Nephron (organoid): ENCODE data around the gene ASPDH.

Source experiments
- H3K27ac Mint-ChIP-seq, 3 experiments: 2 replicates each; pipeline ENCODE4 v1.8.0; 2020; ENCODE audit warnings: mixed read lengths in 3 of 3, mild to moderate bottlenecking in 2 of 3, moderate library complexity in 1 of 3
- H3K27me3 Mint-ChIP-seq: 2 replicates; pipeline ENCODE4 v1.8.0; 2021; ENCODE audit warnings: low read depth, mild to moderate bottlenecking, moderate library complexity, mixed read lengths
- H3K36me3 Mint-ChIP-seq: 2 replicates; pipeline ENCODE4 v1.8.0; 2020; ENCODE audit warnings: low read depth, mixed read lengths
- H3K4me1 Mint-ChIP-seq: 2 replicates; pipeline ENCODE4 v1.8.0; 2020; ENCODE audit warnings: mixed read lengths
- H3K4me3 Mint-ChIP-seq, 3 experiments: 2 replicates each; pipeline ENCODE4 v1.8.0; 2020; ENCODE audit warnings: mild to moderate bottlenecking in 3 of 3, mixed read lengths in 3 of 3, moderate library complexity in 2 of 3
- H3K9me3 Mint-ChIP-seq: 2 replicates; pipeline ENCODE4 v1.8.0; 2020; ENCODE audit warnings: mixed read lengths
- CTCF ChIP-seq, 3 experiments: fragments of 200-600 bp; sonication (generic); IDR thresholded peaks; one replicate each; pipeline ENCODE4 v1.5.0; 2021; ENCODE audit warnings: antibody characterized with exemption in 3 of 3; ENCODE audit not compliant: unreplicated experiment in 3 of 3

ASPDH gene

GRCh38 chr19:50486823-50487515 lies 26.7 kb downstream of the ASPDH start:
- Mint-ChIP-seq H3K4me3 (peak overlapping the region; percentile 6 to 48 (median 18)), H3K36me3 (peaks cover 39% of the 10 kb centered on the region), H3K9me3 (peaks cover 5% of the 10 kb centered on the region), H3K27ac (peak overlapping the region in 1 of 3 experiments; percentile 16), H3K4me1 (peaks cover 34% of the 10 kb centered on the region), H3K27me3 (peaks cover 43% of the 10 kb centered on the region)
- peak; percentile 22 to 50 (median 48) for TF ChIP-seq CTCF (IDR thresholded peaks at IDR 0.05; ENCODE audit: unreplicated experiment in 3 of 3)

GRCh38 chr19:50485284-50485955 lies 28.3 kb downstream of the ASPDH start:
- peaks cover 19% of the 10 kb centered on the region for H3K4me1 Mint-ChIP-seq
- peaks cover 1% of the 10 kb centered on the region for H3K9me3 Mint-ChIP-seq
- no peak overlapping the region for H3K27ac Mint-ChIP-seq
- H3K4me3 Mint-ChIP-seq: no peak overlapping the region
- H3K27me3 Mint-ChIP-seq: peaks cover 31% of the 10 kb centered on the region
- H3K36me3 Mint-ChIP-seq: peaks cover 43% of the 10 kb centered on the region
- TF ChIP-seq CTCF (IDR thresholded peaks at IDR 0.05; ENCODE audit: unreplicated experiment in 3 of 3): no peak

GRCh38 chr19:50482916-50483315 lies 30.8 kb downstream of the ASPDH start:
- no peak overlapping the region for H3K27ac Mint-ChIP-seq
- H3K4me3 Mint-ChIP-seq: no peak overlapping the region
- no peaks in the 10 kb centered on the region for H3K9me3 Mint-ChIP-seq
- H3K36me3 Mint-ChIP-seq: peaks cover 55% of the 10 kb centered on the region
- H3K27me3 Mint-ChIP-seq: peaks cover 9% of the 10 kb centered on the region
- no peak for TF ChIP-seq CTCF (IDR thresholded peaks at IDR 0.05; ENCODE audit: unreplicated experiment in 3 of 3)
- peaks cover 1% of the 10 kb centered on the region for H3K4me1 Mint-ChIP-seq

GRCh38 chr19:50482271-50482855 lies 31.4 kb downstream of the ASPDH start:
- no peak overlapping the region for H3K4me3 Mint-ChIP-seq
- H3K9me3 Mint-ChIP-seq: peaks cover 2% of the 10 kb centered on the region
- peaks cover 61% of the 10 kb centered on the region for H3K36me3 Mint-ChIP-seq
- no peak overlapping the region for H3K27ac Mint-ChIP-seq
- TF ChIP-seq CTCF (IDR thresholded peaks at IDR 0.05; ENCODE audit: unreplicated experiment in 3 of 3): no peak
- peaks cover 3% of the 10 kb centered on the region for H3K27me3 Mint-ChIP-seq
- H3K4me1 Mint-ChIP-seq: peaks cover 7% of the 10 kb centered on the region

GRCh38 chr19:50481351-50482149 lies 32.2 kb downstream of the ASPDH start:
- Mint-ChIP-seq H3K9me3 (peaks cover 3% of the 10 kb centered on the region), H3K27me3 (no peaks in the 10 kb centered on the region), H3K4me3 (no peak overlapping the region), H3K4me1 (peaks cover 13% of the 10 kb centered on the region), H3K27ac (no peak overlapping the region), H3K36me3 (peaks cover 62% of the 10 kb centered on the region)
- TF ChIP-seq CTCF (IDR thresholded peaks at IDR 0.05; ENCODE audit: unreplicated experiment in 3 of 3): no peak
